Measurements from ENCODE around the gene USP11. TPM values are rescaled to one million over a fixed set of nuclear protein-coding genes. Genes with fewer than 3 reads are reported as not detected.
A peak's percentile ranks its signal among the peaks of the same experiment; 100 is the strongest.

The USP11 gene
- total and polyA plus RNA-seq, 12 donors = 20.0 to 73.0 (median 51.9) TPM

DNA sequence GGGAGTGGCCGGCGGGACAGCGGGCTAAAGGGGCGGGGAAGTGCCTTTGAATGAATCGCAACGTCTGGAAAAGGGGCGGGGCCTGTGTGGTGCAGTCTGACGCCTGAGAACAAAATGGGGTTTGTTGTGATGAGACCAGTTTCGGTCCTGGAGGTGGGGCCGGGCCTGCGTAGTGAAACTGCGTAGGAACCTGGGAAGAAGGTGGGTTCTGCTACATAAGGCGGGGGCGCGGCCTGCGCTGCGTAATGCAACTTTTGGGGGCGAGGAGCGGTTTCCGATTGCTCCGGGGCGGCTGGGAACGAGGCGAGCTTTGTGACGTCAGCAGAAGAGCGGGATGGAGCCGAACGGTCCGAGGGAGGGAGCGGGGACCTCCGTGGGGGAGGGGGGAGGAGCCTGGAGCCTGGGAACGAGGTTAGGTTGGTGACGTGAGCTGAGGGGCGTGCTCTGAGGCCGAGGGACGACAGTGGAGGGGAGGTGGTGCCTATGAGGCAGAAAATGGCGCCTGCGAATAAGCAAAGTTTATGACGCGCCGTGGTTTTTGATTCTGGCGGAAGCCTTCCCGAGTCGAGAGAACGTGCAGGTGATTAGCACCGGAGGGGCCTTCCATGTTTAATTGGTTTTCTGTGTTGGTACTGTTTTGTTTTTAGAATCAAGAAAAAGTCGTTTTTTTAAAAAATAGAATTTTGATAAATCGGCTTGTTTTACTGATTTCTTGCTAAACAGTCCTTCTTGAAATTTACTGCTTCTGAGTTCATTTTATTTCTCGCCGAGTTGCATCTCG is 714 bp downstream of the USP11 start:
- Histone ChIP-seq H3K27ac (peak overlapping the region; percentile 88 to 98 (median 96)), H3K36me3 (peaks cover 0 to 15% (median 0%) of the 10 kb centered on the region in 9 donors), H3K4me1 (peaks cover 0 to 23% (median 5%) of the 10 kb centered on the region in 9 donors), H3K9me3 (no peaks in the 10 kb centered on the region), H3K4me3 (peak overlapping the region; percentile 41 to 73 (median 68)), H3K27me3 (peaks cover 0 to 72% (median 0%) of the 10 kb centered on the region in 7 donors)
- TF ChIP-seq, protein P1, sequence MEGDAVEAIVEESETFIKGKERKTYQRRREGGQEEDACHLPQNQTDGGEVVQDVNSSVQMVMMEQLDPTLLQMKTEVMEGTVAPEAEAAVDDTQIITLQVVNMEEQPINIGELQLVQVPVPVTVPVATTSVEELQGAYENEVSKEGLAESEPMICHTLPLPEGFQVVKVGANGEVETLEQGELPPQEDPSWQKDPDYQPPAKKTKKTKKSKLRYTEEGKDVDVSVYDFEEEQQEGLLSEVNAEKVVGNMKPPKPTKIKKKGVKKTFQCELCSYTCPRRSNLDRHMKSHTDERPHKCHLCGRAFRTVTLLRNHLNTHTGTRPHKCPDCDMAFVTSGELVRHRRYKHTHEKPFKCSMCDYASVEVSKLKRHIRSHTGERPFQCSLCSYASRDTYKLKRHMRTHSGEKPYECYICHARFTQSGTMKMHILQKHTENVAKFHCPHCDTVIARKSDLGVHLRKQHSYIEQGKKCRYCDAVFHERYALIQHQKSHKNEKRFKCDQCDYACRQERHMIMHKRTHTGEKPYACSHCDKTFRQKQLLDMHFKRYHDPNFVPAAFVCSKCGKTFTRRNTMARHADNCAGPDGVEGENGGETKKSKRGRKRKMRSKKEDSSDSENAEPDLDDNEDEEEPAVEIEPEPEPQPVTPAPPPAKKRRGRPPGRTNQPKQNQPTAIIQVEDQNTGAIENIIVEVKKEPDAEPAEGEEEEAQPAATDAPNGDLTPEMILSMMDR (IDR thresholded peaks at IDR 0.05) = no peak
- ATAC-seq (peak; percentile 92 to 98 (median 96)), DNase-seq (peak; percentile 92 to 93)
- intact Hi-C loops (cut with DNase I) = loop anchor here in 5 of 10 donors (1.0 to 10.0 kb wide), 6 partner anchors 15 to 1341 kb away; partner anchors contain the start of genes CDK16 (in 4 of the 5), ELK1 (in 1 of the 5), RBM3 (in 1 of the 5) and UXT (in 1 of the 5)
- 0 to 1% methylated on average over 42 to 48 of the region's 51 CpGs for WGBS, 2 donors

DNA sequence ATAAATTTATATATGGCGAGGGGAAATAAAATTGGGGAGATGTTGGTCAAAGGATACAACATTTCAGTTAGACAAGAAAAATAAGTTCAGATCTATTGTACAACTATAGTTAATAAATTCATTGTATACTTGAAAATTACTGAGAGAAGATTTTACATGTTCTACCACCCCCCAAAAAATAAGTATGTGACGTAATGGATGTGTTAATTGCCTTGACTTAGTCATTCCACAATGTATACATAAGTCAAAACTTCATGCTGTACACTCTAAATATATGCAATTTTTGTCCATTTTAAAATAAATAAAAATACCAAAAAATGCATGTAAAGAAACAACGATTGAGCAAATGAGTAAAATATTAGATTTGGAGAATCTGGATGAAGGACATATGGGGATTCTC is 1.8 kb downstream of the USP11 start:
- no peak for DNase-seq
- Histone ChIP-seq H3K36me3 (peaks cover 0 to 5% (median 0%) of the 10 kb centered on the region in 9 donors), H3K9me3 (no peaks in the 10 kb centered on the region), H3K4me3 (peak overlapping the region in 9 of 10 donors; percentile 41 to 73 (median 69)), H3K27me3 (peaks cover 0 to 77% (median 0%) of the 10 kb centered on the region in 7 donors), H3K4me1 (peaks cover 0 to 23% (median 5%) of the 10 kb centered on the region in 9 donors), H3K27ac (peak overlapping the region in 8 of 10 donors; percentile 88 to 98 (median 96))
- TF ChIP-seq, protein P1 (IDR thresholded peaks at IDR 0.05) = no peak
- WGBS, 2 donors = 52 to 64% methylated on average over 3 of the region's 3 CpGs
- ATAC-seq = no peak
- intact Hi-C loops (cut with DNase I) = loop anchor here in 2 of 10 donors (10.0 kb wide), 4 partner anchors 150 to 1340 kb away; partner anchors contain the start of genes ELK1 (in 1 of the 2), RBM3 (in 1 of the 2), UXT (in 1 of the 2) and ZNF41 (in 1 of the 2)

DNA sequence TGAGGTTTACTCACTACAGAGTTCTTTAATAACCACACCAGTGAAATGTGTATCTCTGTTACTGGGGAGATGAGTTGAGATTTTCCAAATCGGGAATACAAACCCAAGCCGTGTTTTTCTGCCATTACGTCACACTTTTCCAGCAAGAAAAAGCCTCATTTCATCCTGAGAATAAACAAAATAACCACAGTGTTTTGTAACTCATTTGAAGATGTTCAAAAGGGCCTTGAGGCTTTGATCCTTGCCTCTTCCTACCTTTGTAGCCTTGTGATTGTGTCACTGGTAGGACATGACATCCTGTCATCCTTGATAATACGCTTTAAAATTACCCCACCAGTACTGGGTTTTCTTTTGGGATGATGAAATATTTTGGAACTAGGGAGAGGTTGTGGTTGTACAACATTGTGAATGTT is 2.9 kb downstream of the USP11 start:
- no peaks in the 10 kb centered on the region for H3K9me3 ChIP-seq
- peak overlapping the region in 1 of 10 donors; percentile 73 for H3K4me3 ChIP-seq
- DNase-seq (no peak), ATAC-seq (no peak)
- peaks cover 0 to 73% (median 0%) of the 10 kb centered on the region in 7 donors for H3K27me3 ChIP-seq
- peak overlapping the region in 4 of 10 donors; percentile 5 to 96 (median 53) for H3K27ac ChIP-seq
- H3K4me1 ChIP-seq = peaks cover 0 to 23% (median 5%) of the 10 kb centered on the region in 9 donors
- WGBS, 2 donors = 65 to 67% methylated on average over 4 of the region's 4 CpGs
- intact Hi-C loops (cut with DNase I) = loop anchor here in 2 of 10 donors (10.0 kb wide), 4 partner anchors 149 to 1339 kb away; partner anchors contain the start of genes ELK1 (in 1 of the 2), RBM3 (in 1 of the 2), UXT (in 1 of the 2) and ZNF41 (in 1 of the 2)
- peaks cover 0 to 14% (median 0%) of the 10 kb centered on the region in 9 donors for H3K36me3 ChIP-seq
- TF ChIP-seq, protein P1 (IDR thresholded peaks at IDR 0.05) = no peak

DNA sequence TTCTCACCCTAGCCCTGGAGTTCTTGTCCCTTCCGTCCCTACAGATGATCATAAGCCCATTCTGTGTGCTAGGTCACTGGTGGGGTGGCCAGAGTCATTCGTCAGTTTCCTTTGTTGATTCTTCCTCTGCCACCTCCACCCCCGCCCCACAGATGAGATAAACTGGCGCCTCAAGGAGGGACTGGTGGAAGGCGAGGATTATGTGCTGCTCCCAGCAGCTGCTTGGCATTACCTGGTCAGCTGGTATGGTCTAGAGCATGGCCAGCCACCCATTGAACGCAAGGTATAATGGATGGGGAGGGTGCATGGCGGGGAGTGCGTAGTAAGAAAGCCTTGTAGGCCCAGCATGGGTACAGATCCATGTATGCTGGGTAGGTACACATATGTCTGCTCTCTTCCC is 6.4 kb downstream of the USP11 start:
- no peak overlapping the region for H3K27ac ChIP-seq
- WGBS, 2 donors = 93 to 94% methylated on average over 8 of the region's 8 CpGs
- intact Hi-C loops (cut with DNase I) = loop anchor here in 2 of 10 donors (10.0 kb wide), 4 partner anchors 146 to 1336 kb away; partner anchors contain the start of genes ELK1 (in 1 of the 2), RBM3 (in 1 of the 2), UXT (in 1 of the 2) and ZNF41 (in 1 of the 2)
- no peak overlapping the region for H3K4me3 ChIP-seq
- H3K4me1 ChIP-seq = peaks cover 0 to 17% (median 3%) of the 10 kb centered on the region in 9 donors
- TF ChIP-seq, protein P1 (IDR thresholded peaks at IDR 0.05) = no peak
- H3K36me3 ChIP-seq = peaks cover 0 to 47% (median 0%) of the 10 kb centered on the region in 9 donors
- ATAC-seq (no peak), DNase-seq (no peak)
- peaks cover 0 to 71% (median 0%) of the 10 kb centered on the region in 7 donors for H3K27me3 ChIP-seq
- no peaks in the 10 kb centered on the region for H3K9me3 ChIP-seq

All from heart right ventricle (tissue), 16 donors.